GM21390 (cell line): Measurements from ENCODE around the gene TM7SF3.

Experiments used
- ATAC-seq: cut with Tn5 transposase; IDR thresholded peaks from one replicate; pipeline ENCODE4 v1.9.1; 2021; ENCODE audit not compliant: unreplicated experiment

The TM7SF3 gene

DNA sequence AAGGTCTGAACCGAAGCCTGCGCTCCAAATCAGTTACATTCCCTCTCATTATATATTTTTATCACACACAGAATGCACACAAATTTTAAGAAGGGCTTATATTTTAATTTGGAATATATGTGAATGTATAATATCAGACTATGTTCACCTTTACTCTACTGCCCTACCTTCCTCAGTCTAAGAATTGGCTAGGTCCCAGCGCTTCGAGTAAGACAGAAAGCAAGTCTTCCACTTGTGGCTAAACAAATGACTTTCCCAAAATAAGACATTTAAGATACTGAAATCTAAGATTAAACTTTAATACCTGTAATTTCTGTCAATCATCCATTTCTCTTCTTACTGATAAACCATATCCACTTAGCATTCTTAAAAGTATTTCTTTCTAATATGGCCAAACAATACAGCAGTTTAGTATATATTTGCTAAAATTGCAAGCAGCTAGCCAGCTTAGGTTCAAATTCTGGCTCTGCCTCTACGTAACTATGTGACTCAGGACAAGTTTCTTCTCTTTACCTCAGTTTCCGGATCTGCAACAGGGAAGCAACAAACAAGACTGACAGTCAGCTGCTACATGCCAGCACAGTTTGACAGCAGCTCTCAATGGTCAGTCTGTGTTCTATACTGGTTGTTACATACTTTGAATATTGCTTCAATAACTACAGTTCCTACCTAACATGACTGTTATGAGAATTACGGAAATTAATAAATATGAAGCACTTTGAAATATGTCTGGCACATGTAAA is 78.4 kb downstream of the TM7SF3 start:
- ATAC-seq: no peak

DNA sequence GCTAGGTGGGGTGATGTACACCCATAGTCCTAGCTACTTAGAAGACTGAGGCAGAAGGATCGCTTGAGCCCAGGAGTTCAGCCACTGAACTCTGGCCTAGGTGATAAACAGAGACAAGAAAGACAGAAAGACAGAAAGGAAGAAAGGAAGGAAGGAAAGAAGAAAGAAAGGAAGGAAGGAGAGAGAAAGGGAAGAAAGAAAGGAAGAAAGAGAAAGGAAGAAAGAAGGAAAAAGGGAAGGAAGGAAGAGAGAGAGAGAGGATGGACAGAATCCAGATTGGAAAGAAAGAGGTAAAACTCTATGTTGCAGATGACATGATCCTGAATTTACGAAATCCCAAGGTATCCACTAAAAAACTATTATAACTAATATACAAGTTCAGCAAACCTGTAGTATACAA is 84.6 kb downstream of the TM7SF3 start:
- no peak for ATAC-seq

DNA sequence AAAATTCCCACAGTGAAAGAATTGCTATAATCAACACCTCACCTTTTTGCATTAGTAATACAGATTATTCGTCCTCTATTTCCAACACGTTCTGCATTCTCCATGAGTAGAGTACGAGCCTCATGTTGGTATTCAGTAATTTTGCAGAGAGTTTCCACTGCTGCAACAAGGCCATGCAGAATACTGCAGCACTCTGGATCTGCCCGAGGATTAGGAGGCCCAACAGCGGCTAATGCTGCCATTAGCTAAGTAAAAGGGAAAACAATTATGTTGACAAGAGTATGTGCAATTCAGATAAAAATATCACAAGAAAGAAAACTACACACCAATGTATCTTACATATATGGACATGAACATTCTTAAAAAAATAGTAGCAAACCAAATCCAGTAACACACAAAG is 85.5 kb downstream of the TM7SF3 start:
- ATAC-seq: no peak
